GM12878 (cell line): ENCODE results near the gene CST6. TPM values are rescaled to one million over a fixed set of nuclear protein-coding genes. Genes with fewer than 3 reads are reported as not detected.

ENCODE experiments used
- CBX5 ChIP-seq: sonication (generic); IDR thresholded peaks from 2 replicates; pipeline ENCODE4 v1.6.1; 2016; ENCODE audit warnings: low read depth, moderate library complexity, mild to moderate bottlenecking, inconsistent platforms
- CREB1 ChIP-seq: IDR thresholded peaks from 2 replicates; pipeline ENCODE4 v1.6.1; 2012; ENCODE audit warnings: low read depth, mild to moderate bottlenecking, inconsistent platforms
- ETV6 ChIP-seq, 2 experiments: fragments of 450-650 bp in 1 of 2; IDR thresholded peaks in 1 of 2; conservative IDR thresholded peaks in 1 of 2; 2 replicates each; pipeline ENCODE4 v1.6.1; 2014; ENCODE audit warnings: antibody characterized with exemption in 1 of 2, borderline replicate concordance in 1 of 2, low read depth in 1 of 2, mild to moderate bottlenecking in 1 of 2, moderate library complexity in 1 of 2
- FOXM1 ChIP-seq: IDR thresholded peaks from 2 replicates; pipeline ENCODE4 v1.6.1; 2012; ENCODE audit warnings: low read depth, mild to moderate bottlenecking, inconsistent platforms, low read length, moderate library complexity
- HCFC1 ChIP-seq: fragments of 150-350 bp; IDR thresholded peaks from 2 replicates; pipeline ENCODE4 v1.6.1; 2014; ENCODE audit warnings: low read length
- KLF5 ChIP-seq: fragments of 450-650 bp; IDR thresholded peaks from 2 replicates; pipeline ENCODE4 v1.6.1; 2014; ENCODE audit warnings: mild to moderate bottlenecking; ENCODE audit not compliant: partially characterized antibody
- MTA2 ChIP-seq: fragments of 450-650 bp; IDR thresholded peaks from 2 replicates; pipeline ENCODE4 v1.6.1; 2016; ENCODE audit warnings: low read depth, mild to moderate bottlenecking, moderate library complexity
- MYB ChIP-seq: fragments of 150-350 bp; IDR thresholded peaks from 2 replicates; pipeline ENCODE4 v1.6.1; 2014; ENCODE audit warnings: mild to moderate bottlenecking, low read depth, low read length, borderline replicate concordance
- PAX8 ChIP-seq: fragments of 450-650 bp; IDR thresholded peaks from 2 replicates; pipeline ENCODE4 v1.6.1; 2017; ENCODE audit warnings: mild to moderate bottlenecking, moderate library complexity
- PML ChIP-seq: IDR thresholded peaks from 2 replicates; pipeline ENCODE4 v1.6.1; 2012; ENCODE audit warnings: low read length, inconsistent platforms
- POLR2AphosphoS5 ChIP-seq: IDR thresholded peaks from 2 replicates; pipeline ENCODE4 v1.6.1; 2011; ENCODE audit warnings: mild to moderate bottlenecking, low read length, inconsistent platforms
- RAD21 ChIP-seq: IDR thresholded peaks from 2 replicates; pipeline ENCODE4 v1.6.1; 2011; ENCODE audit warnings: mild to moderate bottlenecking, low read depth, low read length, moderate library complexity; ENCODE audit not compliant: insufficient read depth
- RB1 ChIP-seq: fragments of 450-650 bp; formaldehyde crosslinking; IDR thresholded peaks from 2 replicates; pipeline ENCODE4 v1.6.1; 2017; ENCODE audit warnings: mild to moderate bottlenecking, borderline replicate concordance
- ZNF274 ChIP-seq: IDR thresholded peaks from one replicate; pipeline ENCODE4 v1.8.0; 2011; ENCODE audit not compliant: insufficient read length, insufficient read depth
- ZSCAN29 ChIP-seq: fragments of 450-650 bp; IDR thresholded peaks from 2 replicates; pipeline ENCODE4 v1.6.1; 2017; ENCODE audit warnings: mild to moderate bottlenecking, moderate library complexity
- polyA plus RNA-seq, 11 experiments: library from polyadenylated mRNA; depleted of rRNA in 4 of 11; unstranded in 6 of 11; stranded (reverse) in 5 of 11; fragments of >200 nt; fragmentation: Nextera tagmentation in 4 of 11; fragmentation: Illumina TruSeq in 1 of 11; extraction: Ambion mirVana in 4 of 11; extraction: Trizol in 1 of 11; gene quantifications; 1 replicate in 1 of 11; 2 replicates in 10 of 11; pipeline versions ENCODE4 v1.2.1 to v1.2.3, GENCODE V29; 2011 to 2016; ENCODE audit warnings: inconsistent platforms in 2 of 11, missing spikeins in 2 of 11, low read depth in 1 of 11
- total RNA-seq, 4 experiments: library from RNA; depleted of rRNA in 3 of 4; stranded (reverse); fragments of >200 nt in 3 of 4; fragmentation: Illumina TruSeq in 1 of 4; extraction: Trizol in 1 of 4; gene quantifications; 2 replicates each; pipeline versions ENCODE4 v1.2.1 to v1.2.3, GENCODE V29; 2013 to 2021
- TF ChIP-seq, protein P1 (sequence below): IDR thresholded peaks from 2 replicates; pipeline ENCODE4 v1.6.1; 2012; ENCODE audit warnings: improper control_type of control experiment, low read depth, low read length; ENCODE audit not compliant: insufficient replicate concordance
- TF ChIP-seq, protein P2 (sequence below): fragments of 450-650 bp; IDR thresholded peaks from 2 replicates; pipeline ENCODE4 v1.6.1; 2016; ENCODE audit warnings: mild to moderate bottlenecking
- TF ChIP-seq, protein P3 (sequence below): fragments of 450-650 bp; IDR thresholded peaks from 2 replicates; pipeline ENCODE4 v1.6.1; 2017; ENCODE audit warnings: antibody characterized with exemption, mild to moderate bottlenecking, moderate library complexity
- TF ChIP-seq, protein P4 (sequence below): fragments of 450-650 bp; IDR thresholded peaks from 2 replicates; pipeline ENCODE4 v1.6.1; 2016; ENCODE audit warnings: mild to moderate bottlenecking

The CST6 gene
- total and polyA plus RNA-seq, 10 of the 15 experiments (the other 5 are each of a cell fraction or from before 2014, with no cell fraction given): not detected

DNA sequence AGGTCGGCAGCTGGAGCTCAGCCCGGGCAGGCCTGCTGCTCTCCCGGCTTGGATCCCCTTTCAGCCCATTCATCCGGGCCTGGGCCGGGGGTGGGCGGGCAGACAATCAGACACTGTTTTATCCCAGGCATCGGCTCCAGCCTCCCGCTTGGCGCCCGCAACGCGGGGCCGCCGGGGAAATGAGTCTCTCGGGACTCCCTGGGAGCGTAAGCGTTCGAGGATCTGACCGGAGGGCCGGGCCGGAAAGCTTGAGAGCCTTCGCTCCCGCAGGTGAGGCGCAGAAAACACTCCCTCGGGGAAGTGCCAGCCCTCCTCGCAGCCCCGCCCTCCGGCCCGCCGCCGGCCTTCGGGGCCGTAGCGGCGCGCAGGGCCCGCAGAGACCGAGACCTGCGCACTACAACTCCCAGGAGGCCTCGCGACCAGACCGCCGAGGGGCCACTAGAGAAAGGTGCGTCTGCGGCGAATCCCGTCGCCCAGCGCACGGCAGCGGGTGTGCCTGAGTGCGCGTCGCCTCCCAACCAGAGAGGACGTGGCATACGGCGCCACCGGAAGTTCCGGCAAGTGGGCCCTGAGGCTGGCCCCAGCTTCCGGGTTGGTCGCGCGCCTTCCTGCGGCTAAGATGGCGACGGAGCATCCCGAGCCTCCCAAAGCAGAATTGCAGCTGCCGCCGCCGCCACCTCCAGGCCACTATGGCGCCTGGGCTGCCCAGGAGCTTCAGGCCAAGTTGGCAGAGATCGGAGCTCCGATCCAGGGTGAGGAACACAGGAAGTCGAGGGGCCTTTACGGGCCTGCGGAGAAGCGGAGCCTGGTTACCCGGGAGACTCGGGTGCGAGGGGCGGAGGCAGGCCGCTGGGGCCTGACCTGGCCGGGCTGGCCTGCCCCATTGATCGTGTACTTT is 40.2 kb downstream of the CST6 start, which contains the start of gene SF3B2 (continued):
- TF ChIP-seq, protein P1, sequence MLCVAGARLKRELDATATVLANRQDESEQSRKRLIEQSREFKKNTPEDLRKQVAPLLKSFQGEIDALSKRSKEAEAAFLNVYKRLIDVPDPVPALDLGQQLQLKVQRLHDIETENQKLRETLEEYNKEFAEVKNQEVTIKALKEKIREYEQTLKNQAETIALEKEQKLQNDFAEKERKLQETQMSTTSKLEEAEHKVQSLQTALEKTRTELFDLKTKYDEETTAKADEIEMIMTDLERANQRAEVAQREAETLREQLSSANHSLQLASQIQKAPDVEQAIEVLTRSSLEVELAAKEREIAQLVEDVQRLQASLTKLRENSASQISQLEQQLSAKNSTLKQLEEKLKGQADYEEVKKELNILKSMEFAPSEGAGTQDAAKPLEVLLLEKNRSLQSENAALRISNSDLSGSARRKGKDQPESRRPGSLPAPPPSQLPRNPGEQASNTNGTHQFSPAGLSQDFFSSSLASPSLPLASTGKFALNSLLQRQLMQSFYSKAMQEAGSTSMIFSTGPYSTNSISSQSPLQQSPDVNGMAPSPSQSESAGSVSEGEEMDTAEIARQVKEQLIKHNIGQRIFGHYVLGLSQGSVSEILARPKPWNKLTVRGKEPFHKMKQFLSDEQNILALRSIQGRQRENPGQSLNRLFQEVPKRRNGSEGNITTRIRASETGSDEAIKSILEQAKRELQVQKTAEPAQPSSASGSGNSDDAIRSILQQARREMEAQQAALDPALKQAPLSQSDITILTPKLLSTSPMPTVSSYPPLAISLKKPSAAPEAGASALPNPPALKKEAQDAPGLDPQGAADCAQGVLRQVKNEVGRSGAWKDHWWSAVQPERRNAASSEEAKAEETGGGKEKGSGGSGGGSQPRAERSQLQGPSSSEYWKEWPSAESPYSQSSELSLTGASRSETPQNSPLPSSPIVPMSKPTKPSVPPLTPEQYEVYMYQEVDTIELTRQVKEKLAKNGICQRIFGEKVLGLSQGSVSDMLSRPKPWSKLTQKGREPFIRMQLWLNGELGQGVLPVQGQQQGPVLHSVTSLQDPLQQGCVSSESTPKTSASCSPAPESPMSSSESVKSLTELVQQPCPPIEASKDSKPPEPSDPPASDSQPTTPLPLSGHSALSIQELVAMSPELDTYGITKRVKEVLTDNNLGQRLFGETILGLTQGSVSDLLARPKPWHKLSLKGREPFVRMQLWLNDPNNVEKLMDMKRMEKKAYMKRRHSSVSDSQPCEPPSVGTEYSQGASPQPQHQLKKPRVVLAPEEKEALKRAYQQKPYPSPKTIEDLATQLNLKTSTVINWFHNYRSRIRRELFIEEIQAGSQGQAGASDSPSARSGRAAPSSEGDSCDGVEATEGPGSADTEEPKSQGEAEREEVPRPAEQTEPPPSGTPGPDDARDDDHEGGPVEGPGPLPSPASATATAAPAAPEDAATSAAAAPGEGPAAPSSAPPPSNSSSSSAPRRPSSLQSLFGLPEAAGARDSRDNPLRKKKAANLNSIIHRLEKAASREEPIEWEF: no peak
- TF ChIP-seq ZNF274 (no peak), MYB (no peak), KLF5 (no peak), HCFC1 (peak; percentile 96), FOXM1 (no peak), RAD21 (no peak), RB1 (peak; percentile 81; the same call in 1 of the 2 replicates), CREB1 (peak; percentile 91), POLR2AphosphoS5 (peak; percentile 89), PML (peak; percentile 81; the same call in 1 of the 2 replicates), ZSCAN29 (no peak), ETV6 (conservative IDR thresholded peaks at IDR 0.05 in 1 of 2, IDR thresholded peaks at IDR 0.05 in 1 of 2; ENCODE audit: borderline replicate concordance in 1 of 2, low read depth in 1 of 2) (peak in 1 of 2 experiments; percentile 51; a peak in 1 of 4 replicates), PAX8 (no peak), CBX5 (no peak), MTA2 (no peak)
- TF ChIP-seq, protein P2, sequence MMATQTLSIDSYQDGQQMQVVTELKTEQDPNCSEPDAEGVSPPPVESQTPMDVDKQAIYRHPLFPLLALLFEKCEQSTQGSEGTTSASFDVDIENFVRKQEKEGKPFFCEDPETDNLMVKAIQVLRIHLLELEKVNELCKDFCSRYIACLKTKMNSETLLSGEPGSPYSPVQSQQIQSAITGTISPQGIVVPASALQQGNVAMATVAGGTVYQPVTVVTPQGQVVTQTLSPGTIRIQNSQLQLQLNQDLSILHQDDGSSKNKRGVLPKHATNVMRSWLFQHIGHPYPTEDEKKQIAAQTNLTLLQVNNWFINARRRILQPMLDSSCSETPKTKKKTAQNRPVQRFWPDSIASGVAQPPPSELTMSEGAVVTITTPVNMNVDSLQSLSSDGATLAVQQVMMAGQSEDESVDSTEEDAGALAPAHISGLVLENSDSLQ: peak; percentile 58; the same call in 1 of the 2 replicates
- TF ChIP-seq, protein P3, sequence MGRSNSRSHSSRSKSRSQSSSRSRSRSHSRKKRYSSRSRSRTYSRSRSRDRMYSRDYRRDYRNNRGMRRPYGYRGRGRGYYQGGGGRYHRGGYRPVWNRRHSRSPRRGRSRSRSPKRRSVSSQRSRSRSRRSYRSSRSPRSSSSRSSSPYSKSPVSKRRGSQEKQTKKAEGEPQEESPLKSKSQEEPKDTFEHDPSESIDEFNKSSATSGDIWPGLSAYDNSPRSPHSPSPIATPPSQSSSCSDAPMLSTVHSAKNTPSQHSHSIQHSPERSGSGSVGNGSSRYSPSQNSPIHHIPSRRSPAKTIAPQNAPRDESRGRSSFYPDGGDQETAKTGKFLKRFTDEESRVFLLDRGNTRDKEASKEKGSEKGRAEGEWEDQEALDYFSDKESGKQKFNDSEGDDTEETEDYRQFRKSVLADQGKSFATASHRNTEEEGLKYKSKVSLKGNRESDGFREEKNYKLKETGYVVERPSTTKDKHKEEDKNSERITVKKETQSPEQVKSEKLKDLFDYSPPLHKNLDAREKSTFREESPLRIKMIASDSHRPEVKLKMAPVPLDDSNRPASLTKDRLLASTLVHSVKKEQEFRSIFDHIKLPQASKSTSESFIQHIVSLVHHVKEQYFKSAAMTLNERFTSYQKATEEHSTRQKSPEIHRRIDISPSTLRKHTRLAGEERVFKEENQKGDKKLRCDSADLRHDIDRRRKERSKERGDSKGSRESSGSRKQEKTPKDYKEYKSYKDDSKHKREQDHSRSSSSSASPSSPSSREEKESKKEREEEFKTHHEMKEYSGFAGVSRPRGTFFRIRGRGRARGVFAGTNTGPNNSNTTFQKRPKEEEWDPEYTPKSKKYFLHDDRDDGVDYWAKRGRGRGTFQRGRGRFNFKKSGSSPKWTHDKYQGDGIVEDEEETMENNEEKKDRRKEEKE: no peak
- TF ChIP-seq, protein P4, sequence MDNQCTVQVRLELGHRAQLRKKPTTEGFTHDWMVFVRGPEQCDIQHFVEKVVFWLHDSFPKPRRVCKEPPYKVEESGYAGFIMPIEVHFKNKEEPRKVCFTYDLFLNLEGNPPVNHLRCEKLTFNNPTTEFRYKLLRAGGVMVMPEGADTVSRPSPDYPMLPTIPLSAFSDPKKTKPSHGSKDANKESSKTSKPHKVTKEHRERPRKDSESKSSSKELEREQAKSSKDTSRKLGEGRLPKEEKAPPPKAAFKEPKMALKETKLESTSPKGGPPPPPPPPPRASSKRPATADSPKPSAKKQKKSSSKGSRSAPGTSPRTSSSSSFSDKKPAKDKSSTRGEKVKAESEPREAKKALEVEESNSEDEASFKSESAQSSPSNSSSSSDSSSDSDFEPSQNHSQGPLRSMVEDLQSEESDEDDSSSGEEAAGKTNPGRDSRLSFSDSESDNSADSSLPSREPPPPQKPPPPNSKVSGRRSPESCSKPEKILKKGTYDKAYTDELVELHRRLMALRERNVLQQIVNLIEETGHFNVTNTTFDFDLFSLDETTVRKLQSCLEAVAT: peak; percentile 56
